Left lung (tissue), 10 donors: ENCODE results near the gene IGSF6. TPM values are rescaled to one million over a fixed set of nuclear protein-coding genes. Genes with fewer than 3 reads are reported as not detected.
A peak's percentile ranks its signal among the peaks of the same experiment; 100 is the strongest.

Experiments used
- ATAC-seq: fragments of 200-7000 bp; cut with Tn5 transposase; one replicate; pipeline ENCODE4 v1.9.1; 2020; ENCODE audit warnings: moderate library complexity
- DNase-seq, 4 donors: peaks; one replicate each; pipeline ENCODE4 v3.0.0-alpha.2; 2013 to 2020
- H3K27ac ChIP-seq, 2 donors: fragments of 200-600 bp; sonication (generic) in 1 of 2; one replicate each; pipeline versions ENCODE4 v1.5.0 to v1.8.0; 2020 to 2021
- H3K27me3 ChIP-seq, 2 donors: fragments of 200-600 bp; sonication (generic) in 1 of 2; one replicate each; pipeline versions ENCODE4 v1.5.0 to v1.8.0; 2020 to 2021
- H3K36me3 ChIP-seq, 2 donors: fragments of 200-600 bp; sonication (generic) in 1 of 2; one replicate each; pipeline versions ENCODE4 v1.5.0 to v1.8.0; 2020 to 2021
- H3K4me1 ChIP-seq, 2 donors: fragments of 200-600 bp; one replicate each; pipeline ENCODE4 v1.8.0; 2021
- H3K4me3 ChIP-seq, 2 donors: fragments of 200-600 bp; sonication (generic) in 1 of 2; one replicate each; pipeline versions ENCODE4 v1.5.0 to v1.8.0; 2020 to 2021; ENCODE audit warnings: mild to moderate bottlenecking in 1 of 2
- H3K9me3 ChIP-seq, 2 donors: fragments of 200-600 bp; sonication (generic) in 1 of 2; one replicate each; pipeline versions ENCODE4 v1.5.0 to v1.8.0; 2020 to 2021
- intact Hi-C, 2 donors: fragments of 100-400 bp; cut with DNase I; formaldehyde crosslinking; loops; one replicate each; pipeline versions ENCODE4 v1.11.2 to v1.14.2; 2022
- polyA plus RNA-seq, 6 donors: library from polyadenylated mRNA; unstranded; fragments of 120-200 nt; gene quantifications; one replicate each; pipeline ENCODE4 v1.2.1, GENCODE V29; 2013; ENCODE audit not compliant: insufficient read length in 6 of 6
- total RNA-seq, 2 donors: library from RNA; stranded (reverse); fragmentation: NEBNext Ultra II Directional; extraction: Animal tissue kit (Norgen Biotek cat#: 25700); gene quantifications; one replicate each; pipeline ENCODE4 v1.2.1, GENCODE V29; 2021
- TF ChIP-seq, protein P1 (sequence below), 2 donors: fragments of 200-600 bp; sonication (generic) in 1 of 2; IDR thresholded peaks; one replicate each; pipeline versions ENCODE4 v1.5.0 to v1.8.0; 2021; ENCODE audit warnings: antibody characterized with exemption in 2 of 2
- donor health status: DM: no; HTN: yes; CAD: no.
- donor health status: DM: no; HTN: no; CAD: no.

Gene IGSF6
- total and polyA plus RNA-seq, 8 donors: 5.2 to 65.4 (median 6.5) TPM

DNA sequence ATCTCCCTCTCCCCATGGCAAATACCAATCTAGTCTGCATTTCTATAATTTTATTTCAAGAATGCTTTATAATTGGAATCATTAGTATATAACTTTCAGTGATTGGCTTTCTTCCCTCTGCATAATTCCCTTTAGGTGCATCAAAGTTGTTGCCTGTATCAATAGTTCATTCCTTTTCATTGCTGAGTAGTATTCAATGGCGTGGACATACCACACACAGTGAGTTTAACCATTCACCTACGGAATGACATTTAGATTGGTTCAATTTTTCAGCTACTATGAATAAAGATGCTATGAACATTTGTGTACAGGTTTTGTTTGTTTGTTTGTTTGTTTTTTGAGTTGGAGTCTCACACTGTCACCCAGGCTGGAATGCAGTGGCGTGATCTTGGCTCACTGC, 21.1 kb upstream of the IGSF6 start:
- ATAC-seq: no peak
- Histone ChIP-seq H3K36me3 (no peaks in the 10 kb centered on the region), H3K27me3 (peaks cover 0 to 8% of the 10 kb centered on the region in 2 donors), H3K27ac (no peak overlapping the region), H3K9me3 (no peaks in the 10 kb centered on the region), H3K4me1 (no peaks in the 10 kb centered on the region), H3K4me3 (no peak overlapping the region)
- intact Hi-C loops: no loop called here
- no peak for DNase-seq
- TF ChIP-seq, protein P1, sequence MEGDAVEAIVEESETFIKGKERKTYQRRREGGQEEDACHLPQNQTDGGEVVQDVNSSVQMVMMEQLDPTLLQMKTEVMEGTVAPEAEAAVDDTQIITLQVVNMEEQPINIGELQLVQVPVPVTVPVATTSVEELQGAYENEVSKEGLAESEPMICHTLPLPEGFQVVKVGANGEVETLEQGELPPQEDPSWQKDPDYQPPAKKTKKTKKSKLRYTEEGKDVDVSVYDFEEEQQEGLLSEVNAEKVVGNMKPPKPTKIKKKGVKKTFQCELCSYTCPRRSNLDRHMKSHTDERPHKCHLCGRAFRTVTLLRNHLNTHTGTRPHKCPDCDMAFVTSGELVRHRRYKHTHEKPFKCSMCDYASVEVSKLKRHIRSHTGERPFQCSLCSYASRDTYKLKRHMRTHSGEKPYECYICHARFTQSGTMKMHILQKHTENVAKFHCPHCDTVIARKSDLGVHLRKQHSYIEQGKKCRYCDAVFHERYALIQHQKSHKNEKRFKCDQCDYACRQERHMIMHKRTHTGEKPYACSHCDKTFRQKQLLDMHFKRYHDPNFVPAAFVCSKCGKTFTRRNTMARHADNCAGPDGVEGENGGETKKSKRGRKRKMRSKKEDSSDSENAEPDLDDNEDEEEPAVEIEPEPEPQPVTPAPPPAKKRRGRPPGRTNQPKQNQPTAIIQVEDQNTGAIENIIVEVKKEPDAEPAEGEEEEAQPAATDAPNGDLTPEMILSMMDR (IDR thresholded peaks at IDR 0.05): no peak

- DNase-seq (no peak), ATAC-seq (no peak)
- H3K36me3 ChIP-seq: no peaks in the 10 kb centered on the region
- intact Hi-C loops: no loop called here
- peaks cover 0 to 6% of the 10 kb centered on the region in 2 donors for H3K4me1 ChIP-seq
- no peak overlapping the region for H3K27ac ChIP-seq
- H3K27me3 ChIP-seq: peaks cover 10 to 45% of the 10 kb centered on the region in 2 donors
- TF ChIP-seq, protein P1 (IDR thresholded peaks at IDR 0.05): no peak
- no peak overlapping the region for H3K4me3 ChIP-seq
- no peaks in the 10 kb centered on the region for H3K9me3 ChIP-seq
Observed at GRCh38 chr16:21667575-21667974, 15.2 kb upstream of the IGSF6 start.

DNA sequence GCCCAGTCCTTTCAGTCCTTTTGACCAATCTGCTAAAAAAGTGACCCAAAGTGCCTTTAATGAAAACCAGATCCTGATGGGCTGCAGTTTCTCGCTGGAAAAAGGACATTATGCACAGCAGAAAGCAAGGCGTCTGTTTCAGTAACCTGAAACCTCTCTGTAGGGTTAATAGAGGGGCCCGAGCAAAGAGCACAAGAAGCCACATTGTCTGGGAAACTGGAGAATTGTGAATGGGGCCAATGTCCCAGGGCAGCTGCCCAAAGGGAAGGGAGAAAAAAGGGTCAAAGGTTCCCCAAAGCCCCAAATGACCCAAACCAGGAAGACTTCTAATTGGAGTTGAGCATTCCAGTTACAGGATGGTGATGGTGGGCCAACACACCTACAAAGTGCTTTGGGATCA, 14.4 kb upstream of the IGSF6 start:
- no peaks in the 10 kb centered on the region for H3K9me3 ChIP-seq
- peaks cover 0 to 6% of the 10 kb centered on the region in 2 donors for H3K4me1 ChIP-seq
- ATAC-seq: no peak
- intact Hi-C loops: no loop called here
- H3K27me3 ChIP-seq: peaks cover 10 to 45% of the 10 kb centered on the region in 2 donors
- no peak overlapping the region for H3K4me3 ChIP-seq
- no peak overlapping the region for H3K27ac ChIP-seq
- H3K36me3 ChIP-seq: no peaks in the 10 kb centered on the region
- TF ChIP-seq, protein P1 (IDR thresholded peaks at IDR 0.05): no peak
- no peak for DNase-seq

- TF ChIP-seq, protein P1 (IDR thresholded peaks at IDR 0.05): no peak
- Histone ChIP-seq H3K27ac (no peak overlapping the region), H3K36me3 (no peaks in the 10 kb centered on the region), H3K4me3 (no peak overlapping the region), H3K9me3 (no peaks in the 10 kb centered on the region), H3K4me1 (peaks cover 0 to 6% of the 10 kb centered on the region in 2 donors), H3K27me3 (peaks cover 10 to 45% of the 10 kb centered on the region in 2 donors)
- no peak for DNase-seq
- ATAC-seq: no peak
- intact Hi-C loops: no loop called here
Observed at GRCh38 chr16:21664801-21665492, 12.5 kb upstream of the IGSF6 start.

DNA sequence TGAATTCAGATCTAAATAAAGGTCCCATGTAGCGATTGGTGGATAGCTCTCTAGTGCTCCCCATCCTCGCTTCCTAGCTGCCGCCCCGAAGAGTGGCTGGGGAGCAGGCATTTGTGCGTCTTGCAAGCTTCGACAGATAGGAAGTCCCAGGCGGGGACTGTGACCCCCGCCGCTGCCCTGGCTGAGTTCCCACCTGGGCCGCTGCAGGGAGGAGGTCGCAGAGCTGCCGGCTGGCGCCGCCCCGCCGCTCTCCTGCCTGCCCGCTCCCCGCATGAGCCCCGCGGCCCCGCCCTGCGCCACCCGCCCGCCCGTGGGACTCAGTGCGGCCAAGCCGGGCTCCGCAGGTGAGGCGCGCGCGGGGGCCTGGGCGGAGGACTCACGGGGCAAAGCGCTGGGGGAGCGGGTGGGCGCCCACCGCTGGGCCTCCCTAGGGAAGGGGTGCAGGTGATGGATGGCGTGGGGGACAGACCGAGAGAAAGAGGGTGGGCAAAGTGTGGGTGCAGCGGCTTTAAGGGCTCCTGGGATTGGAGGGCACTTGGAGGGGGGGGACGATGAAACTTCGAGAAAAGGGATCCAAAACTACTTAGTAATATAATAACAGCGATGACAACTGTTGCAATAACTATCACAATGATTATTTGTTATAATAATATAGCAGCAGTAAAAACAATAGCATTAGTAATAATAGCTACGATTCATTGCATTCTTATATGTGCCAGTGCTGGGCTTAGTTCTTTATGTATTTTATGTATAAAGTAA, 11.7 kb upstream of the IGSF6 start, which contains the start of gene OTOA:
TSS of gene OTOA (plus strand) at position 80 of the 759 bp plus-strand sequence. CDS start 14,547 bp downstream, outside the sequence.
- peaks cover 3 to 6% of the 10 kb centered on the region in 2 donors for H3K4me1 ChIP-seq
- no peak within 1 kb of the TSS for H3K27ac ChIP-seq
- H3K4me3 ChIP-seq: no peak within 1 kb of the TSS
- intact Hi-C loops: no loop called here
- H3K27me3 ChIP-seq: peaks cover 10 to 45% of the 10 kb centered on the region in 2 donors
- TF ChIP-seq, protein P1 (IDR thresholded peaks at IDR 0.05): no peak
- peak; percentile 61 for ATAC-seq
- no peaks in the 10 kb centered on the region for H3K36me3 ChIP-seq
- no peaks in the 10 kb centered on the region for H3K9me3 ChIP-seq
- DNase-seq: peak in 1 of 4 donors; percentile 83
